MM.1S (cell line): Measurements from ENCODE around the gene DBF4B.

Experiments used
- DNase-seq: peaks from one replicate; pipeline ENCODE4 v3.0.0-alpha.2; 2015
- H2AFZ ChIP-seq: fragments of 300-600 bp; sonication (generic); 2 replicates; pipeline ENCODE4 v1.6.0; 2016; ENCODE audit warnings: antibody characterized with exemption, low read length
- H3F3A ChIP-seq: fragments of 300-600 bp; sonication (generic); 2 replicates; pipeline ENCODE4 v1.6.1; 2016; ENCODE audit warnings: mild to moderate bottlenecking, antibody characterized with exemption, low read length, moderate library complexity, mixed read lengths; ENCODE audit not compliant: insufficient read depth
- H3K27ac ChIP-seq: fragments of 300-600 bp; sonication (generic); 2 replicates; pipeline ENCODE4 v1.5.1; 2016; ENCODE audit warnings: mild to moderate bottlenecking, low read length
- H3K27me3 ChIP-seq: fragments of 300-600 bp; sonication (generic); replicated peaks from 2 replicates; pipeline ENCODE4 v1.6.0; 2016; ENCODE audit warnings: low read length; ENCODE audit not compliant: insufficient read depth
- H3K36me3 ChIP-seq: fragments of 300-600 bp; sonication (generic); replicated peaks from 2 replicates; pipeline ENCODE4 v1.6.1; 2016; ENCODE audit warnings: mild to moderate bottlenecking, low read length, mixed read lengths; ENCODE audit not compliant: insufficient read depth
- H3K4me1 ChIP-seq: fragments of 300-600 bp; sonication (generic); 2 replicates; pipeline ENCODE4 v1.6.1; 2016; ENCODE audit warnings: low read length, mixed read lengths
- H3K4me2 ChIP-seq: fragments of 300-600 bp; sonication (generic); 2 replicates; pipeline ENCODE4 v1.6.0; 2016; ENCODE audit warnings: low read depth, low read length
- H3K4me3 ChIP-seq: fragments of 300-600 bp; sonication (generic); 2 replicates; pipeline ENCODE4 v1.5.1; 2016; ENCODE audit warnings: low read length, mixed read lengths
- H3K79me2 ChIP-seq: fragments of 300-600 bp; sonication (generic); 2 replicates; pipeline ENCODE4 v1.6.1; 2016; ENCODE audit warnings: mixed run types, low read length, mixed read lengths
- H3K9ac ChIP-seq: fragments of 300-600 bp; sonication (generic); 2 replicates; pipeline ENCODE4 v1.6.1; 2016; ENCODE audit warnings: low read length, mixed read lengths
- H3K9me2 ChIP-seq: fragments of 300-600 bp; sonication (generic); replicated peaks from 2 replicates; pipeline ENCODE4 v1.6.1; 2016; ENCODE audit warnings: mild to moderate bottlenecking, low read length, mixed read lengths; ENCODE audit not compliant: insufficient read depth
- H3K9me3 ChIP-seq: fragments of 300-600 bp; sonication (generic); replicated peaks from 2 replicates; pipeline ENCODE4 v1.6.1; 2016; ENCODE audit warnings: mild to moderate bottlenecking, low read length, mixed read lengths; ENCODE audit not compliant: insufficient read depth
- H4K20me1 ChIP-seq: fragments of 300-600 bp; sonication (generic); 2 replicates; pipeline ENCODE4 v1.6.1; 2016; ENCODE audit warnings: mild to moderate bottlenecking, low read length, moderate library complexity, mixed read lengths; ENCODE audit not compliant: insufficient read depth
- EZH2 ChIP-seq: fragments of 300-600 bp; sonication (generic); optimal IDR thresholded peaks from 2 replicates; pipeline ENCODE3; 2017; ENCODE audit warnings: low read depth, mild to moderate bottlenecking, antibody characterized with exemption, low read length, mixed read lengths
- EZH2phosphoT487 ChIP-seq: fragments of 300-600 bp; sonication (generic); IDR thresholded peaks from 2 replicates; pipeline ENCODE4 v1.6.1; 2018; ENCODE audit warnings: antibody characterized with exemption, low read length
- TF ChIP-seq, protein P1 (sequence below): fragments of 300-600 bp; sonication (generic); IDR thresholded peaks from 2 replicates; pipeline ENCODE4 v1.5.1; 2016; ENCODE audit warnings: antibody characterized with exemption, low read length, mixed read lengths

DBF4B gene

GRCh38 chr17:44793885-44794842, 85.7 kb downstream of the DBF4B start:
- H4K20me1 ChIP-seq: no peaks in the 10 kb centered on the region
- DNase-seq: no peak
- no peak overlapping the region for H3K27ac ChIP-seq
- no peaks in the 10 kb centered on the region for H3K79me2 ChIP-seq
- no peaks in the 10 kb centered on the region for H3F3A ChIP-seq
- no peaks in the 10 kb centered on the region for H3K9me2 ChIP-seq
- H3K4me2 ChIP-seq: no peak overlapping the region
- TF ChIP-seq, protein P1, sequence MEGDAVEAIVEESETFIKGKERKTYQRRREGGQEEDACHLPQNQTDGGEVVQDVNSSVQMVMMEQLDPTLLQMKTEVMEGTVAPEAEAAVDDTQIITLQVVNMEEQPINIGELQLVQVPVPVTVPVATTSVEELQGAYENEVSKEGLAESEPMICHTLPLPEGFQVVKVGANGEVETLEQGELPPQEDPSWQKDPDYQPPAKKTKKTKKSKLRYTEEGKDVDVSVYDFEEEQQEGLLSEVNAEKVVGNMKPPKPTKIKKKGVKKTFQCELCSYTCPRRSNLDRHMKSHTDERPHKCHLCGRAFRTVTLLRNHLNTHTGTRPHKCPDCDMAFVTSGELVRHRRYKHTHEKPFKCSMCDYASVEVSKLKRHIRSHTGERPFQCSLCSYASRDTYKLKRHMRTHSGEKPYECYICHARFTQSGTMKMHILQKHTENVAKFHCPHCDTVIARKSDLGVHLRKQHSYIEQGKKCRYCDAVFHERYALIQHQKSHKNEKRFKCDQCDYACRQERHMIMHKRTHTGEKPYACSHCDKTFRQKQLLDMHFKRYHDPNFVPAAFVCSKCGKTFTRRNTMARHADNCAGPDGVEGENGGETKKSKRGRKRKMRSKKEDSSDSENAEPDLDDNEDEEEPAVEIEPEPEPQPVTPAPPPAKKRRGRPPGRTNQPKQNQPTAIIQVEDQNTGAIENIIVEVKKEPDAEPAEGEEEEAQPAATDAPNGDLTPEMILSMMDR: no peak
- no peak for TF ChIP-seq EZH2phosphoT487
- no peak for TF ChIP-seq EZH2
- H2AFZ ChIP-seq: no peak overlapping the region
- no peaks in the 10 kb centered on the region for H3K9me3 ChIP-seq
- no peaks in the 10 kb centered on the region for H3K36me3 ChIP-seq
- no peak overlapping the region for H3K4me3 ChIP-seq
- H3K27me3 ChIP-seq: no peaks in the 10 kb centered on the region
- peaks cover 8% of the 10 kb centered on the region; the same call in 1 of the 2 replicates for H3K4me1 ChIP-seq
- H3K9ac ChIP-seq: no peak overlapping the region

DNA sequence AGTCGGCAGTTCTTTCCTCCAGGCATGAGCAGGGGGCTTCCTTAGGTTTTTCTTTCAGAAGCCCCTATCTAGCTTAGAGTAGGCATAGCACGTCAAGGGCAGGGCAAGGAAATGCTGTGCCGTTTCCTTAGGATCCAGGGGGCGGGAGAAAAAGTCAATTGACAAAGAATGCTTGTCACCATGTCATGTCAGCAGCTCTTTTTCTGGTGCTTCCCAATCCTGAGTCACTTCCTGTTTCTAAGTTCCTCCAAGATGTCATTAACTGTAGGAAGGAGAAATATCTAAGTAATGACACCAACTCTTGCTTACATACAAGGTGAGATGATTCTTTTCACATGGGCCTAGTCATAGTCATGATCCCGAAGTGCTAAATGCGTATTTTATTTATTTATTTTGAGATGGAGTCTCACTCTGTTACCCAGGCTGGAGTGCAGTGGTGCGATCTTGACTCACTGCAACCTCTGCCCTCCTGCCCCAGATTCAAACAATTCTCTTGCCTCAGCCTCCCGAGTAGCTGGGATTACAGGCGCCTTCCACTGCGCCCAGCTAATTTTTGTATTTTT, 86.5 kb downstream of the DBF4B start:
- no peak for TF ChIP-seq EZH2
- TF ChIP-seq, protein P1: no peak
- TF ChIP-seq EZH2phosphoT487: no peak
- H3K79me2 ChIP-seq: no peaks in the 10 kb centered on the region
- H3K4me3 ChIP-seq: no peak overlapping the region
- H3F3A ChIP-seq: no peaks in the 10 kb centered on the region
- H4K20me1 ChIP-seq: no peaks in the 10 kb centered on the region
- H3K9me3 ChIP-seq: no peaks in the 10 kb centered on the region
- peaks cover 8% of the 10 kb centered on the region; the same call in 1 of the 2 replicates for H3K4me1 ChIP-seq
- no peaks in the 10 kb centered on the region for H3K9me2 ChIP-seq
- no peak overlapping the region for H3K4me2 ChIP-seq
- no peak for DNase-seq
- no peak overlapping the region for H3K27ac ChIP-seq
- H3K36me3 ChIP-seq: no peaks in the 10 kb centered on the region
- no peak overlapping the region for H2AFZ ChIP-seq
- H3K9ac ChIP-seq: no peak overlapping the region
- no peaks in the 10 kb centered on the region for H3K27me3 ChIP-seq

DNA sequence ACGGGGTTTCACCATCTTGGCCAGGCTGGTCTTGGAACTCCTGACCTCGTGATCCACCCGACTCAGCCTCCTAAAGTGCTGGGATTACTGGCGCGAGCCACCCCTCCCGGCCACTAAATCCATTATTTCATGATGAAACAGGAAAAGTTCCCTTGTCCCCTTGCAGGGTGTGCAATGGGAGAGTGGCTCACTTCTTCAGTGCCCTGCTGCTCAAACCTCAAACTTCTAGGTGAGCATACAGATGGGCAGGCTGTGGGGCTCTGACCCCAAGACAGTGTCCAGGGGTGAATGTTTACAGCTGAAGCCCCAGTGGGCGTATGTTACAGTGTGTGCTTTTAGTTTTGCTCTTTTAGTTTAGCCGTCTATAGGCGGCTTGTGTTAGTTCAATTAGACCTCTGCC, 87.0 kb downstream of the DBF4B start:
- H3K27me3 ChIP-seq: no peaks in the 10 kb centered on the region
- H3K79me2 ChIP-seq: no peaks in the 10 kb centered on the region
- H3K9me2 ChIP-seq: no peaks in the 10 kb centered on the region
- H3K9ac ChIP-seq: no peak overlapping the region
- H3K27ac ChIP-seq: no peak overlapping the region
- DNase-seq: no peak
- H3K36me3 ChIP-seq: no peaks in the 10 kb centered on the region
- H3K4me1 ChIP-seq: peaks cover 8% of the 10 kb centered on the region; the same call in 1 of the 2 replicates
- no peak overlapping the region for H3K4me3 ChIP-seq
- TF ChIP-seq EZH2: no peak
- TF ChIP-seq, protein P1: no peak
- no peak overlapping the region for H3K4me2 ChIP-seq
- no peaks in the 10 kb centered on the region for H4K20me1 ChIP-seq
- H2AFZ ChIP-seq: no peak overlapping the region
- H3K9me3 ChIP-seq: no peaks in the 10 kb centered on the region
- no peaks in the 10 kb centered on the region for H3F3A ChIP-seq
